ENCODE measurements around the gene AP2M1. TPM values are rescaled to one million over a fixed set of nuclear protein-coding genes. Genes with fewer than 3 reads are reported as not detected.

The AP2M1 gene
- total RNA-seq, 4 donors from 2014 or later: 258 to 397 (median 298) TPM

- Histone ChIP-seq H3K36me3 (no peaks in the 10 kb centered on the region), H3K27ac (replicated peaks in 1 of 4) (no peak overlapping the region), H3K4me3 (no peak overlapping the region), H3K9me3 (no peaks in the 10 kb centered on the region), H3K4me1 (peaks cover 23 to 30% (median 26%) of the 10 kb centered on the region in 4 donors), H3K27me3 (peaks cover 4 to 87% (median 31%) of the 10 kb centered on the region in 4 donors)
- intact Hi-C loops (cut with DNase I): loop anchor here (5.0 kb wide), 1 partner anchor 44 kb away; the partner anchor contains the start of gene ABCF3
- 80% methylated on average over 3 of the region's 3 CpGs for WGBS
- no peak for DNase-seq (ENCODE audit: extremely low spot score)
- TF ChIP-seq POLR2AphosphoS5 (IDR thresholded peaks at IDR 0.05): no peak
- no peak for TF ChIP-seq CTCF (IDR thresholded peaks at IDR 0.05)
- TF ChIP-seq EP300 (IDR thresholded peaks at IDR 0.05): no peak
- no peak for TF ChIP-seq POLR2A (IDR thresholded peaks at IDR 0.05; ENCODE audit: low read depth)
Observed at GRCh38 chr3:184231671-184232070, 57.0 kb downstream of the AP2M1 start.

- no peaks in the 10 kb centered on the region for H3K36me3 ChIP-seq
- TF ChIP-seq POLR2AphosphoS5 (IDR thresholded peaks at IDR 0.05) (no peak), EP300 (IDR thresholded peaks at IDR 0.05) (no peak), CTCF (IDR thresholded peaks at IDR 0.05) (no peak), POLR2A (IDR thresholded peaks at IDR 0.05; ENCODE audit: low read depth) (no peak)
- intact Hi-C loops (cut with DNase I): loop anchor here (5.0 kb wide), 1 partner anchor 46 kb away; the partner anchor contains the start of gene ABCF3
- H3K4me1 ChIP-seq: peaks cover 23 to 28% (median 26%) of the 10 kb centered on the region in 4 donors
- H3K27ac ChIP-seq (replicated peaks in 1 of 4): no peak overlapping the region
- H3K4me3 ChIP-seq: no peak overlapping the region
- H3K9me3 ChIP-seq: no peaks in the 10 kb centered on the region
- DNase-seq (ENCODE audit: extremely low spot score): no peak
- H3K27me3 ChIP-seq: peaks cover 4 to 86% (median 25%) of the 10 kb centered on the region in 4 donors
- WGBS: 89% methylated on average over 7 of the region's 23 CpGs
Observed at GRCh38 chr3:184233127-184233843, 58.6 kb downstream of the AP2M1 start.

Other genes starting within 250 kb of the AP2M1 start
- gene ABCC5, start 157.0 kb upstream of the AP2M1 start, total RNA-seq: 10 to 100 TPM in 3 of 4 donors, 1 to 10 TPM in 1; 9.8 to 20.2 (median 17.6) TPM
- not detected for gene HTR3D, start 143.1 kb upstream of the AP2M1 start, total RNA-seq
- not detected for gene HTR3C, start 121.8 kb upstream of the AP2M1 start, total RNA-seq
- not detected for gene HTR3E, start 77.8 kb upstream of the AP2M1 start, total RNA-seq
- 10 to 100 TPM; 29.3 to 39.5 (median 33.8) TPM for gene EIF2B5, start 39.5 kb upstream of the AP2M1 start, total RNA-seq
- gene DVL3, start 19.5 kb upstream of the AP2M1 start, total RNA-seq: 100 to 1,000 TPM in 2 of 4 donors, 10 to 100 TPM in 2; 64.0 to 119 (median 86.3) TPM
- 10 to 100 TPM; 34.8 to 43.2 (median 36.9) TPM for gene ABCF3, start 11.3 kb downstream of the AP2M1 start, total RNA-seq
- under 1 TPM in 3 of 4 donors, not detected in 1; 0.17 to 0.33 (median 0.32) TPM for gene VWA5B2, start 54.7 kb downstream of the AP2M1 start, total RNA-seq
- gene ALG3, start 74.1 kb downstream of the AP2M1 start, total RNA-seq: 10 to 100 TPM; 35.6 to 48.5 (median 39.8) TPM
- gene EEF1AKMT4, start 74.8 kb downstream of the AP2M1 start, total RNA-seq: 1 to 10 TPM; 3.3 to 4.9 (median 3.7) TPM
- not detected for gene CAMK2N2, start 86.7 kb downstream of the AP2M1 start, total RNA-seq
- gene ECE2, start 101.2 kb downstream of the AP2M1 start, total RNA-seq: under 1 TPM; 0.42 to 0.69 (median 0.56) TPM
- 100 to 1,000 TPM; 252 to 356 (median 274) TPM for gene PSMD2, start 124.4 kb downstream of the AP2M1 start, total RNA-seq
- gene EIF4G1, start 139.8 kb downstream of the AP2M1 start, total RNA-seq: 100 to 1,000 TPM; 291 to 418 (median 360) TPM
- 10 to 100 TPM; 40.3 to 71.0 (median 59.9) TPM for gene FAM131A, start 162.7 kb downstream of the AP2M1 start, total RNA-seq
- gene CLCN2, start 186.8 kb downstream of the AP2M1 start, total RNA-seq: 1 to 10 TPM; 1.8 to 3.4 (median 2.7) TPM
- gene POLR2H, start 186.9 kb downstream of the AP2M1 start, total RNA-seq: 10 to 100 TPM; 36.0 to 52.1 (median 40.4) TPM
- 1 to 10 TPM in 1 of 4 donors, under 1 TPM in 3; 0.40 to 1.3 (median 0.64) TPM for gene THPO, start 203.4 kb downstream of the AP2M1 start, total RNA-seq
- gene CHRD, start 205.2 kb downstream of the AP2M1 start, total RNA-seq: 10 to 100 TPM; 12.3 to 17.6 (median 16.8) TPM

All from esophagus muscularis mucosa (tissue), 4 donors.